K562 (cell line): ENCODE data around the gene TM9SF4. TPM values are rescaled to one million over a fixed set of nuclear protein-coding genes. Genes with fewer than 3 reads are reported as not detected.
A peak's percentile ranks its signal among the peaks of the same experiment; 100 is the strongest.

Experiments used
- CREB3 ChIP-seq: fragments of 450-650 bp; conservative IDR thresholded peaks from 2 replicates; pipeline ENCODE4 v1.6.1; 2016; ENCODE audit warnings: missing genetic modification characterization, low read depth, mild to moderate bottlenecking, missing compliant biosample characterization, moderate library complexity
- GATA2 ChIP-seq: sonication (generic); formaldehyde crosslinking; IDR thresholded peaks from 2 replicates; pipeline ENCODE4 v1.4.0; 2020; ENCODE audit warnings: mild to moderate bottlenecking, missing genetic modification reagents
- HDAC1 ChIP-seq, 2 experiments: fragments of 450-650 bp; IDR thresholded peaks; 2 replicates each; pipeline ENCODE4 v1.6.1; 2016 to 2017; ENCODE audit warnings: inconsistent platforms in 1 of 2, mild to moderate bottlenecking in 1 of 2, moderate library complexity in 1 of 2
- HMGN3 ChIP-seq: IDR thresholded peaks from 2 replicates; pipeline ENCODE4 v1.6.1; 2011; ENCODE audit warnings: borderline replicate concordance, low read depth, mild to moderate bottlenecking, mixed read lengths, low read length; ENCODE audit not compliant: insufficient read length; ENCODE audit errors: extremely low read depth
- HNRNPLL ChIP-seq: fragments of 200-400 bp; formaldehyde crosslinking; IDR thresholded peaks from 2 replicates; pipeline ENCODE4 v1.6.1; 2017; ENCODE audit warnings: low read length, low read depth, mild to moderate bottlenecking; ENCODE audit not compliant: poor library complexity, severe bottlenecking
- NFE2L1 ChIP-seq: fragments of 450-650 bp; IDR thresholded peaks from 2 replicates; pipeline ENCODE4 v1.6.1; 2016; ENCODE audit warnings: missing genetic modification characterization, low read depth, mild to moderate bottlenecking, missing compliant biosample characterization, moderate library complexity, borderline replicate concordance
- PYGO2 ChIP-seq: fragments of 450-650 bp; IDR thresholded peaks from 2 replicates; pipeline ENCODE4 v1.6.1; 2016; ENCODE audit warnings: mild to moderate bottlenecking, missing genetic modification characterization, moderate library complexity, missing compliant biosample characterization
- RBFOX2 ChIP-seq: fragments of 200-400 bp; formaldehyde crosslinking; IDR thresholded peaks from 2 replicates; pipeline ENCODE4 v1.6.1; 2017; ENCODE audit warnings: low read depth, mild to moderate bottlenecking, low read length, moderate library complexity
- RNF2 ChIP-seq: sonication (generic); IDR thresholded peaks from 2 replicates; pipeline ENCODE4 v1.6.1; 2016
- THRA ChIP-seq: fragments of 450-650 bp; IDR thresholded peaks from 2 replicates; pipeline ENCODE4 v1.6.1; 2017; ENCODE audit warnings: mild to moderate bottlenecking, moderate library complexity
- THRB ChIP-seq: fragments of 450-650 bp; formaldehyde crosslinking; conservative IDR thresholded peaks from 2 replicates; pipeline ENCODE4 v1.4.0; 2022; ENCODE audit warnings: mild to moderate bottlenecking, missing genetic modification characterization
- ZFP30 ChIP-seq: fragments of 250-450 bp; sonication (Bioruptor Pico); IDR thresholded peaks from 2 replicates; pipeline ENCODE4 v1.8.0; 2022; ENCODE audit warnings: moderate library complexity, mild to moderate bottlenecking, inconsistent platforms, borderline replicate concordance
- polyA plus RNA-seq, 8 experiments: library from polyadenylated mRNA; depleted of rRNA in 4 of 8; stranded (reverse) in 5 of 8; unstranded in 3 of 8; fragments of >200 nt; fragmentation: Nextera tagmentation in 2 of 8; fragmentation: Illumina TruSeq in 1 of 8; extraction: Ambion mirVana in 2 of 8; extraction: Trizol in 1 of 8; gene quantifications; 2 replicates each; pipeline versions ENCODE4 v1.2.1 to v1.2.3, GENCODE V29; 2011 to 2014; ENCODE audit warnings: inconsistent platforms in 1 of 8, missing spikeins in 1 of 8
- total RNA-seq, 7 experiments: library from RNA; depleted of rRNA in 6 of 7; stranded (reverse); fragments of >200 nt in 6 of 7; fragmentation: Illumina TruSeq in 2 of 7; extraction: Trizol in 2 of 7; gene quantifications; 2 replicates each; pipeline versions ENCODE4 v1.2.1 to v1.2.3, GENCODE V29; 2011 to 2021; ENCODE audit warnings: low replicate concordance in 1 of 7
- TF ChIP-seq, protein P1 (sequence below), 2 experiments: fragments of 200-800 bp in 1 of 2; sonication (Bioruptor generic) in 1 of 2; sonication (generic) in 1 of 2; formaldehyde crosslinking in 1 of 2; IDR thresholded peaks in 1 of 2; conservative IDR thresholded peaks in 1 of 2; 2 replicates each; pipeline versions ENCODE4 v1.5.0 to v1.6.1; 2016 to 2020; ENCODE audit warnings: missing compliant biosample characterization in 1 of 2, missing genetic modification characterization in 1 of 2, missing genetic modification reagents in 1 of 2

TM9SF4 gene
- total and polyA plus RNA-seq, 9 of the 15 experiments (the other 6 are each of a cell fraction or from before 2014, with no cell fraction given), result 14.5 to 46.3 (median 26.9) TPM

GRCh38 chr20:32159766-32160221 is 50.3 kb downstream of the TM9SF4 start (continued):
- no peak for TF ChIP-seq THRA
- TF ChIP-seq GATA2 (CRISPR knock-in tag), result 0 out of 2 replicates have a peak, but pooled peaks have one; percentile 10
- peak in 1 of 2 experiments; percentile 61; a peak in 2 of 4 replicates for TF ChIP-seq HDAC1 (IDR thresholded peaks at IDR 0.05)
- TF ChIP-seq NFE2L1 (tag), result peak; percentile 62
- TF ChIP-seq ZFP30, result no peak
- peak; percentile 20 for TF ChIP-seq HMGN3
- TF ChIP-seq, protein P1, sequence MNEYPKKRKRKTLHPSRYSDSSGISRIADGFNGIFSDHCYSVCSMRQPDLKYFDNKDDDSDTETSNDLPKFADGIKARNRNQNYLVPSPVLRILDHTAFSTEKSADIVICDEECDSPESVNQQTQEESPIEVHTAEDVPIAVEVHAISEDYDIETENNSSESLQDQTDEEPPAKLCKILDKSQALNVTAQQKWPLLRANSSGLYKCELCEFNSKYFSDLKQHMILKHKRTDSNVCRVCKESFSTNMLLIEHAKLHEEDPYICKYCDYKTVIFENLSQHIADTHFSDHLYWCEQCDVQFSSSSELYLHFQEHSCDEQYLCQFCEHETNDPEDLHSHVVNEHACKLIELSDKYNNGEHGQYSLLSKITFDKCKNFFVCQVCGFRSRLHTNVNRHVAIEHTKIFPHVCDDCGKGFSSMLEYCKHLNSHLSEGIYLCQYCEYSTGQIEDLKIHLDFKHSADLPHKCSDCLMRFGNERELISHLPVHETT (CRISPR knock-in tag; conservative IDR thresholded peaks at IDR 0.05 in 1 of 2, IDR thresholded peaks at IDR 0.05 in 1 of 2), result peak in 1 of 2 experiments; percentile 65; a peak in 1 of 4 replicates
- peak; percentile 70; the same call in 1 of the 2 replicates for TF ChIP-seq RNF2
- TF ChIP-seq RBFOX2, result 0 out of 2 replicates have a peak, but pooled peaks have one; percentile 19
- TF ChIP-seq THRB (CRISPR knock-in tag), result peak; percentile 72
- TF ChIP-seq CREB3 (tag), result 0 out of 2 replicates have a peak, but pooled peaks have one; percentile 53
- TF ChIP-seq HNRNPLL, result no peak
- TF ChIP-seq PYGO2 (tag), result 0 out of 2 replicates have a peak, but pooled peaks have one; percentile 50
